ENCODE data around the gene RUNX3.

DNA sequence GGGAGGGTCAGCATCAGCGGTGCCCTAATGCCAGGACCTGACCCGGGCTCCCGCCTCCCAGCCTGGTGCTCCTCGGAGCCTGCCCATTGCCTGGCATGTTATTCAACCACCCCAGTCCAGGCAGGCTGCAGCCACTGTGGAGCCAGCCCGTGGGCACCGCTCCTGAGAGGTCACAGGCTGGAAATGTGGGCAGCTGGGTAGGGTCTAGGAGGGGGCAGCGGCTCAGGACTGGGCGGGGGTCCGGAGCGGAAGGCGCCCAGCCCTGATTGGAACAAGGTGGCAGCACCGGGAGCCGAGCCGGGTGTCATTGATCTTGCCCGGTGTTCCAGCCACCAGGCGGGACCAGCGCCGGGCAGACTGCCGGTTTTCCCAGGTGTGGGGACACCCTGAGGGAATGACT, 12.7 kb upstream of the RUNX3 start:
- TF ChIP-seq CTCF (IDR thresholded peaks at IDR 0.05) (no peak), POLR2A (IDR thresholded peaks at IDR 0.05) (no peak)

All from thyroid gland (tissue), 4 donors.